CD14-positive monocyte (primary cell): Measurements from ENCODE around the gene ATF4. TPM values are rescaled to one million over a fixed set of nuclear protein-coding genes. Genes with fewer than 3 reads are reported as not detected.

Source experiments
- DNase-seq, 3 donors: peaks; one replicate each; pipeline ENCODE4 v3.0.0-alpha.2; 2011 to 2022
- H2AFZ ChIP-seq: 2 replicates; pipeline ENCODE4 v1.6.0; 2012; ENCODE audit warnings: mild to moderate bottlenecking, low read depth, low read length, inconsistent platforms; ENCODE audit not compliant: insufficient read depth, poor library complexity, severe bottlenecking
- H3K27ac ChIP-seq, 2 donors: 1 replicate in 1 of 2; 2 replicates in 1 of 2; pipeline ENCODE4 v1.5.1; 2012 to 2013; ENCODE audit warnings: low read length in 2 of 2, control low read depth in 1 of 2, inconsistent platforms in 1 of 2, low read depth in 1 of 2, mild to moderate bottlenecking in 1 of 2
- H3K27me3 ChIP-seq, 2 donors: one replicate each; pipeline versions ENCODE4 v1.6.0 to v1.6.1; 2011 to 2013; ENCODE audit warnings: low read length in 2 of 2; ENCODE audit not compliant: control insufficient read depth in 2 of 2, insufficient read depth in 2 of 2
- H3K36me3 ChIP-seq, 2 donors: replicated peaks in 1 of 2; 1 replicate in 1 of 2; 2 replicates in 1 of 2; pipeline versions ENCODE4 v1.5.1 to v1.6.1; 2012 to 2013; ENCODE audit warnings: low read length in 2 of 2, control low read depth in 1 of 2, inconsistent platforms in 1 of 2, mild to moderate bottlenecking in 1 of 2; ENCODE audit not compliant: insufficient read depth in 2 of 2, control insufficient read depth in 1 of 2
- H3K4me1 ChIP-seq, 2 donors: 1 replicate in 1 of 2; 2 replicates in 1 of 2; pipeline versions ENCODE4 v1.5.1 to v1.6.1; 2012 to 2013; ENCODE audit warnings: low read length in 2 of 2, control low read depth in 1 of 2, inconsistent platforms in 1 of 2, mild to moderate bottlenecking in 1 of 2, moderate library complexity in 1 of 2; ENCODE audit not compliant: insufficient read depth in 2 of 2, control insufficient read depth in 1 of 2
- H3K4me2 ChIP-seq: replicated peaks from 2 replicates; pipeline ENCODE3; 2012; ENCODE audit warnings: low read length, moderate library complexity, mild to moderate bottlenecking; ENCODE audit not compliant: poor library complexity, severe bottlenecking; ENCODE audit errors: extremely low read depth
- H3K4me3 ChIP-seq, 3 experiments: fragments of 200-600 bp in 1 of 3; sonication (generic) in 1 of 3; replicated peaks in 1 of 3; 1 replicate in 2 of 3; 2 replicates in 1 of 3; pipeline ENCODE4 v1.5.1; 2011 to 2013; ENCODE audit warnings: low read length in 3 of 3, mild to moderate bottlenecking in 3 of 3, control low read depth in 2 of 3, low read depth in 2 of 3, inconsistent platforms in 1 of 3, moderate library complexity in 1 of 3
- H3K79me2 ChIP-seq: 2 replicates; pipeline ENCODE4 v1.6.0; 2012; ENCODE audit warnings: mild to moderate bottlenecking, control low read depth, inconsistent platforms, low read length, moderate library complexity; ENCODE audit not compliant: insufficient read depth
- H3K9ac ChIP-seq: 2 replicates; pipeline ENCODE4 v1.6.0; 2017; ENCODE audit warnings: low read length, mild to moderate bottlenecking; ENCODE audit not compliant: insufficient read depth, poor library complexity, severe bottlenecking
- H3K9me3 ChIP-seq, 2 donors: replicated peaks in 1 of 2; 1 replicate in 1 of 2; 2 replicates in 1 of 2; pipeline versions ENCODE4 v1.5.1 to v1.6.1; 2012 to 2013; ENCODE audit warnings: low read length in 2 of 2, control low read depth in 1 of 2; ENCODE audit not compliant: control insufficient read depth in 1 of 2, insufficient read depth in 1 of 2
- H4K20me1 ChIP-seq: 2 replicates; pipeline ENCODE4 v1.6.0; 2012; ENCODE audit warnings: mild to moderate bottlenecking, low read length, control low read depth, moderate library complexity; ENCODE audit not compliant: insufficient read depth
- H3K27ac Mint-ChIP-seq, 7 donors: one replicate each; pipeline ENCODE4 v1.8.0; 2020; ENCODE audit warnings: mild to moderate bottlenecking in 7 of 7, mixed read lengths in 7 of 7, moderate library complexity in 6 of 7, inconsistent platforms in 2 of 7
- H3K27me3 Mint-ChIP-seq, 3 donors: one replicate each; pipeline ENCODE4 v1.8.0; 2021 to 2022; ENCODE audit warnings: low read depth in 3 of 3, mild to moderate bottlenecking in 3 of 3, mixed read lengths in 3 of 3, moderate library complexity in 3 of 3, inconsistent platforms in 1 of 3
- H3K36me3 Mint-ChIP-seq, 2 donors: one replicate each; pipeline ENCODE4 v1.8.0; 2020; ENCODE audit warnings: mixed read lengths in 2 of 2, inconsistent platforms in 1 of 2, mild to moderate bottlenecking in 1 of 2
- H3K4me1 Mint-ChIP-seq: one replicate; pipeline ENCODE4 v1.8.0; 2020; ENCODE audit warnings: mild to moderate bottlenecking, mixed read lengths
- H3K4me3 Mint-ChIP-seq, 2 donors: one replicate each; pipeline ENCODE4 v1.8.0; 2020; ENCODE audit warnings: mild to moderate bottlenecking in 2 of 2, mixed read lengths in 2 of 2, moderate library complexity in 1 of 2
- H3K9me3 Mint-ChIP-seq, 7 donors: one replicate each; pipeline ENCODE4 v1.8.0; 2020 to 2022; ENCODE audit warnings: mixed read lengths in 7 of 7, mild to moderate bottlenecking in 6 of 7, moderate library complexity in 6 of 7, inconsistent platforms in 2 of 7
- WGBS: methylation state at CpG from one replicate; pipeline ENCODE4 v1.1.5; 2013; ENCODE audit warnings: missing lambda C conversion rate; ENCODE audit not compliant: insufficient coverage; 5-methylcytosine and 5-hydroxymethylcytosine counted together
- intact Hi-C, 2 donors: fragments of 100-400 bp; cut with micrococcal nuclease; formaldehyde crosslinking; loops; one replicate each; pipeline versions ENCODE4 v1.15.0 to v1.15.1; 2023
- polyA plus RNA-seq, 3 donors: library from polyadenylated mRNA; depleted of rRNA in 1 of 3; unstranded in 2 of 3; stranded (reverse) in 1 of 3; fragments of 300-500 nt in 2 of 3; fragments of >200 nt in 1 of 3; fragmentation: Illumina TruSeq in 2 of 3; gene quantifications; 1 replicate in 2 of 3; 2 replicates in 1 of 3; pipeline ENCODE4 v1.2.3, GENCODE V29; 2012 to 2021
- TF ChIP-seq, protein P1 (sequence below): fragments of 200-600 bp; IDR thresholded peaks from one replicate; pipeline ENCODE4 v1.8.0; 2022; ENCODE audit warnings: antibody characterized with exemption, mild to moderate bottlenecking

ATF4 gene
- polyA plus RNA-seq, 3 donors, result 55.1 to 606 (median 59.0) TPM

DNA sequence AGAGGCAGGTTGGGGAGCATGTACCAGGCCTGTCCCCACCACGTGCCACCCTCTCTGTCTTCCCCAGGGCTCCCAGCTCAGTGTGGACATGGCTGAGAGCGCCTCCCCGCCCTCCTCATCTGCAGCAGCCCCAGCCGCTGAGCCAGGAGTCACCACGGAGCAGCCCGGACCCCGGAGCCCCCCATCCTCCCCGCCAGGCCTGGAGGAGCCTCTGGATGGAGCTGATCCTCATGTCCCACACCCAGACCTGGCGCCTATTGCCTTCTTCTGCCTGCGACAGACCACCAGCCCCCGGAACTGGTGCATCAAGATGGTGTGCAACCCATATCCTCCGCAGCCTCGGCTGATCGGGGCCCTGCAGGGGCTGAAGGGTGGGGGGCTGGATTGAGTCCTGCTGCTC, 50.3 kb downstream of the ATF4 start, which contains the start of gene CACNA1I:
TSS of gene CACNA1I (plus strand) at position 89 of the 400 bp plus-strand sequence. CDS start at position 89, 0 bp downstream.
- no peak within 1 kb of the TSS for H3K4me3 ChIP-seq
- no peaks in the 10 kb centered on the region for H3K9me3 ChIP-seq
- H3K27me3 ChIP-seq, result no peaks in the 10 kb centered on the region
- no peak for DNase-seq
- Mint-ChIP-seq H3K27ac (no peak within 1 kb of the TSS), H3K36me3 (no peaks in the 10 kb centered on the region), H3K4me1 (peaks cover 7% of the 10 kb centered on the region), H3K9me3 (peaks cover 0 to 4% (median 3%) of the 10 kb centered on the region in 7 donors), H3K27me3 (peaks cover 7 to 9% (median 8%) of the 10 kb centered on the region in 3 donors), H3K4me3 (no peak within 1 kb of the TSS)
- H4K20me1 ChIP-seq, result no peaks in the 10 kb centered on the region
- H2AFZ ChIP-seq, result no peak within 1 kb of the TSS
- 94% methylated on average over 8 of the region's 14 CpGs for WGBS
- intact Hi-C loops, result no loop called here
- H3K9ac ChIP-seq, result no peak within 1 kb of the TSS
- no peaks in the 10 kb centered on the region for H3K4me1 ChIP-seq
- H3K79me2 ChIP-seq, result no peaks in the 10 kb centered on the region
- H3K36me3 ChIP-seq, result no peaks in the 10 kb centered on the region
- no peak within 1 kb of the TSS for H3K4me2 ChIP-seq
- no peak within 1 kb of the TSS for H3K27ac ChIP-seq
- TF ChIP-seq, protein P1, sequence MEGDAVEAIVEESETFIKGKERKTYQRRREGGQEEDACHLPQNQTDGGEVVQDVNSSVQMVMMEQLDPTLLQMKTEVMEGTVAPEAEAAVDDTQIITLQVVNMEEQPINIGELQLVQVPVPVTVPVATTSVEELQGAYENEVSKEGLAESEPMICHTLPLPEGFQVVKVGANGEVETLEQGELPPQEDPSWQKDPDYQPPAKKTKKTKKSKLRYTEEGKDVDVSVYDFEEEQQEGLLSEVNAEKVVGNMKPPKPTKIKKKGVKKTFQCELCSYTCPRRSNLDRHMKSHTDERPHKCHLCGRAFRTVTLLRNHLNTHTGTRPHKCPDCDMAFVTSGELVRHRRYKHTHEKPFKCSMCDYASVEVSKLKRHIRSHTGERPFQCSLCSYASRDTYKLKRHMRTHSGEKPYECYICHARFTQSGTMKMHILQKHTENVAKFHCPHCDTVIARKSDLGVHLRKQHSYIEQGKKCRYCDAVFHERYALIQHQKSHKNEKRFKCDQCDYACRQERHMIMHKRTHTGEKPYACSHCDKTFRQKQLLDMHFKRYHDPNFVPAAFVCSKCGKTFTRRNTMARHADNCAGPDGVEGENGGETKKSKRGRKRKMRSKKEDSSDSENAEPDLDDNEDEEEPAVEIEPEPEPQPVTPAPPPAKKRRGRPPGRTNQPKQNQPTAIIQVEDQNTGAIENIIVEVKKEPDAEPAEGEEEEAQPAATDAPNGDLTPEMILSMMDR, result no peak

GRCh38 chr22:39571538-39571937, 51.2 kb downstream of the ATF4 start:
- Histone ChIP-seq H3K4me1 (no peaks in the 10 kb centered on the region), H3K9ac (no peak overlapping the region), H2AFZ (no peak overlapping the region), H3K27ac (no peak overlapping the region), H4K20me1 (no peaks in the 10 kb centered on the region), H3K4me2 (no peak overlapping the region), H3K36me3 (no peaks in the 10 kb centered on the region), H3K79me2 (no peaks in the 10 kb centered on the region), H3K27me3 (no peaks in the 10 kb centered on the region), H3K4me3 (no peak overlapping the region), H3K9me3 (no peaks in the 10 kb centered on the region)
- TF ChIP-seq, protein P1, result no peak
- intact Hi-C loops, result no loop called here
- H3K9me3 Mint-ChIP-seq, result peaks cover 0 to 3% (median 0%) of the 10 kb centered on the region in 7 donors
- no peak for DNase-seq
- H3K27ac Mint-ChIP-seq, result no peak overlapping the region
- peaks cover 7% of the 10 kb centered on the region for H3K4me1 Mint-ChIP-seq
- peaks cover 6 to 10% (median 9%) of the 10 kb centered on the region in 3 donors for H3K27me3 Mint-ChIP-seq
- no peak overlapping the region for H3K4me3 Mint-ChIP-seq
- 76% methylated on average over 1 of the region's 1 CpG for WGBS
- no peaks in the 10 kb centered on the region for H3K36me3 Mint-ChIP-seq

Other genes starting within 250 kb of the ATF4 start
- 1,000 to 10,000 TPM in 1 of 3 donors, 100 to 1,000 TPM in 2; 604 to 2,104 (median 698) TPM for gene RPL3, start 200.9 kb upstream of the ATF4 start, polyA plus RNA-seq
- 10 to 100 TPM; 18.0 to 54.9 (median 39.6) TPM for gene SYNGR1, start 170.6 kb upstream of the ATF4 start, polyA plus RNA-seq
- gene TAB1, start 120.8 kb upstream of the ATF4 start, polyA plus RNA-seq, result 10 to 100 TPM in 1 of 3 donors, 1 to 10 TPM in 2; 3.2 to 26.9 (median 3.9) TPM
- under 1 TPM in 1 of 3 donors, not detected in 2; 0.03 TPM for gene MGAT3, start 63.5 kb upstream of the ATF4 start, polyA plus RNA-seq
- gene MIEF1, start 18.3 kb upstream of the ATF4 start, polyA plus RNA-seq, result 10 to 100 TPM in 2 of 3 donors, 1 to 10 TPM in 1; 9.4 to 14.0 (median 13.3) TPM
- 100 to 1,000 TPM in 1 of 3 donors, 10 to 100 TPM in 2; 59.9 to 106 (median 73.5) TPM for gene RPS19BP1, start 12.2 kb downstream of the ATF4 start, polyA plus RNA-seq
- gene CACNA1I, start 50.2 kb downstream of the ATF4 start, polyA plus RNA-seq, result under 1 TPM in 1 of 3 donors, not detected in 2; 0.04 TPM